Activated gamma-delta T cell treated with Interleukin-2 at 50 U/mL for 16 hours (primary cell): ENCODE measurements around the gene NCBP2L.
A peak's percentile ranks its signal among the peaks of the same experiment; 100 is the strongest.

Experiments used
- DNase-seq: peaks from one replicate; pipeline ENCODE4 v3.0.0-alpha.2; 2020

Gene NCBP2L

DNA sequence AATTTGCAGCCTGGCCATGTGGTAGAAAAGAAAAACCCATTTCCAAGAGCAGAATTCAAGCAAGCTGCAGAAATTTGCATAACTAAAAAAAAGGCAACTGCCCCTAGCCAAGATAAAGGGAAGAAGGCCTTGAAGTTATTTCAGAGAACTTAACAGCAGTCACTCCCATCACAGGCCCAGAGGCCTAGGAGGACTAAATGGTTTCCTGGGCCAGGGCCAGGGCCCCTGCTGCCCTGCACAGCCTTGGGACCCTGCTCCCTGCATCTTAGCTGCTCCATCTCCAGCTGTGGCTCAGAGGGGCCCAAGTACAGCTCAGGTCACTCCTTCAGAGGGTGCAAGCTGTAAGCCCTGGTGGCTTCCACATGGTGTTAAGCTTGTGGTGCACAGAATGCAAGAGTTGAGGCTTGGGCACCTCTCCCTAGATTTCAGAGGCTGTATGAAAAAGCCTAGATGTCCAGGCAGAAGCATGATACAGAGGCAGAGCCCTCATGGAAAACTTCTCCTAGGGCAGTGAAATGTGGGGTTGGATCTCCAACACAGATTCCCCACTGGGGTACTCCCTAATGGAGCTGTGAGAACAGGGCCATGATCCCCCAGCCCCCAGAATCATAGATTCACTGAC lies 41.5 kb downstream of the NCBP2L start:
- no peak for DNase-seq

DNA sequence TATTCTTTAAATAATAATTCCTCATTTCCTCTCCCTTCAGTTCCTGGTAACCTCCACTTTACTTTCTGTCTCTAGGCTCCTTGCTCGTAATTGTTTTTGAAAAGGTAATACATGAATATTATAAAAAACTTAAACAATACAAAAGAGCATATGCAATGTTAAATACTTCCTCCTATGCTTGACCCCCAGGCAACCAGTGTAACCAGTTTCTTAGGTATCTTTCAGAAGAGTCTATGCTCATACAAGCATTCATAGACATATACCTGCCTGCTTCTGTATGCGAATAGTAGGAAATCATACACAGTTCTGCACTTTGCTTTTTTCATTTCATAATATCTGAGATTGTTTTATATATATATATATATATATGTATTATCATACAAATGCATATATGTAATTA lies 45.5 kb downstream of the NCBP2L start:
- DNase-seq: no peak

DNA sequence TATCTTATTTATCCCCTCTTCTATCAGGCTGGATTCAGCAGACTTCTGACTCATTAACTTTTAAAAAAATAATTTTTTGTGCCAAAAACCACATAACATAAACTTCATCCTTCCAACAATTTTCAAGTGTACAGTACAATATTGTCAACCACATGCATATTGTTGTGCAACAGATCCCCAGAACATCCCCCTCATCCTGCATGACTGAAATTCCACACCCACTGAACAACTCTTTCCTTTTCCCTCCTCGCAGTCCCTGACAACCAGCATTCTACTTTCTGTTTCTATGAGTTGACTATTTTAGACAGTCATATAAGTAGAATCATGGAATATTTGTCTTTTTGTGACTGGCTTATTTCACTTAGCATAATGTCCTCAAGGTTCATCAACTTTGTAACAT lies 45.9 kb downstream of the NCBP2L start:
- no peak for DNase-seq

DNA sequence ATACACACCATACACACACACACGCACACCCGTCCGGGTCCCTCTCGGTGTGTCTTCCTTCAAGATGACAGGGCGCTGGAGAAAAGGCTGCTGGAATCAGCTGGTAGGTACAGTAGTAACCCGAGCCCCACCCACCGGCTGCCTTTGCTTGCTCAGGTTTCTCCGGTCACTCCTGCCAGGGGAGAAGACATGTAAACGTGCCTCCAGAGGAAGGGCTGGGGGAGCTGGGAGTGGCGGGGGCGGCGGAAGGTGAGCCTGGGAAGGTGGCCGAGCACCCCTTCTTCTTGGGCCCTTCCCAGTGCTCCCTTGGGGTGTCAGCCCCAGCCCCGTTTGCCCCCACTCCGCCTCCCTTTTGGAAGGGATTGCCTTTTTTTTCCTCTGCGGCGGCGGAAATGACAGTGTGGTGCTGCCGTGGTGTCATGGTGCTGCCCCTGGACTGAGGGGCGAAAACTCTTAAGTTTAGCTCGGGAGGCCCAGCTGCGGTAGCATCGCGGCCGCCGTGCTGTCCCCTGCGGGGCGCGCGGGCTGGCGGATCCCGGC lies 48.2 kb downstream of the NCBP2L start, which contains the start of gene MID2:
TSS of gene MID2 (plus strand) at position 169 of the 540 bp plus-strand sequence. CDS start 561 bp downstream, outside the sequence.
- DNase-seq: peak; percentile 31

DNA sequence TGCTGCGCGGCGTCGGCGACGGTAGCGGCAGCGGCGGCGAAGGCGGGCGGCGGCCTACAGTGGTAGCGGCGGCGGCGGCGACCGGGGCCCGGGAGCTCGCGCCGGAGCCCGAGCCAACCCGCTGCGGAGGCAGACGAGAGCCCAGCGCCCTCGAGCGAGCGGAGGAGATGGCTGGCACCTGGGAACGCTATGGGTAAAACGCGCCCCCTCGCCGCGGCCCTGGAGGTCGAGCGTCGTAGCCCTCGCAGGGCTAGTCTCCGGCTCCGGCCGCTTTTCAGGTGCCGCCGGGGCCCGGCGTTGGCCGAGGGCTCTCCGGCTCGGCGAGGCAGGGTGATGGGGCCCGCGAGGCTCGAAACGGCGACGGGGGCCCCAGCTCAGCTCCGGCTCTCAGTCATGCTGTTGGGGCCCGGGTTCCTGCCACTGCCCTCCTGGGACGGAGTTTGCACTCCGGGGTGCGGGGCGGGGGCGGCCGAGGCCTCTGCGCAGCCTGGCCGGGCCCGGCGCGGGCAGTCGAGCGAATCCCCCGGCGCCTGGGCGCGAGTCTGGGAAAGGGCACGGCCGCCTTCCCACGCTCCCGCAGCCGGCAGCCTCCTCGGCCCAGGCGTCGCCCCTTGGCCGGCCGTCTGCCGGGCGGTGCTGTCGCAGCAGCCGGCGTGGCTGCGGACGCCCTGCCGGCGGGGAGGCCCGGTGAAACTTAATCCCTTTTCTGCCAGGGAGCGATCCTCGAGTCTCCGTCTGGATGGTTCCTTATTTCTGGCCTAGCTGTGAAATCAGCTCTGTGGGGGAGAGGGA lies 48.9 kb downstream of the NCBP2L start:
- DNase-seq: peak; percentile 17

DNA sequence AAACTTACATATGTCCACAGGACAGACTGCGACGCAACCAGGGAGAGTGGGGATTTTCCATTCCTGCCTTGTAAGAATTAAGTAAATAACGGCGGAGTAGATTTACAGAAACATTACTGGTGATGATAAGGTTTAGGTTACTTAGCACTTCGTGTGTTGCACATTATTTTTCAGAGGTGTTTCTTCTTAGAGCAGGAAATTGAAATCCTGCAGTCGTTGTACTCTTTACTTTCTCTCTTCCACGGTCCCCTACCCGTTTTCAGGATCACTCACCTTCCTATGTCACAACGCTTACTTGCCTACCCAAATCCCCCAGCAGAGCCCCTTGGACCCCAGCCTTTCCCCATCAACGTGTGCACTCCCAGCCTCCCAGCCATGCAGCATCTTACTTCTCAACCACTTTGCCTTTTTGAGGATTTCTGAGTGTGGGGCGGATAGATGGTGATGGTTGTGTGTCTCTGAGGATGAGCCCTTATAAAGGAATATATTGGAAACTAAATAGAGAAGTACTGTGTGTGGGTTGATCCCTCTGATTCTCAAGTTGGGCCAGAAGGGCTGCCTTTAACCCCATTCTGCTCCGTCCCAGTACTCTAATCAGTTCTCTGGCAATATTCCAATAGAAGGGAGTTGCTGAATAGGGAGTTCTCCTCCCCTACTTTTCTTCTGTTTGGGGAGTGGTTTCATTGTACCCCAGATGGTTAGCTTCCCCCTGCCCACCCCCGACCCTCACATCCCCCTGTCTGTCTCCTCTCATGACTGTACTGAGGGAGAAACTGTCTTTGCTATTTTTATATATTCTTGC lies 49.7 kb downstream of the NCBP2L start:
- no peak for DNase-seq

DNA sequence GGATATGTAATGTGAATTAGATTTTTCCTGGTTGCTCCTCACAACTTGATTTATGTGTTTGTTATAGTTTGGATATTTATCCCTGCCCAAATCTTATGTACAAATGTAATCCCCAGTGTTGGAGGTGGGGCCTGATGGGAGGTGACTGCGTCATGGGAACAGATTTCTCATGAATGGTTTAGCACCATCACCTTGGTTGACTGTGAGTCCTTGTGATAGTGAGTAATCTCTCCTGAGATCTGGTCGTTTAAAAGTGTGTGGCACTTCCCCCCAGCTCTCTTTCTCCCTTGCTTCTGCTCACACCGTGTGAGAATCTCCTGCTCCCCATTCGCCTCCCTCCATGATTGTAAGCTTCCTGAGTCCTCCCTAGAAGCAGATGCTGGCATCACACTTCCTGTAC lies 50.3 kb downstream of the NCBP2L start:
- DNase-seq: no peak

DNA sequence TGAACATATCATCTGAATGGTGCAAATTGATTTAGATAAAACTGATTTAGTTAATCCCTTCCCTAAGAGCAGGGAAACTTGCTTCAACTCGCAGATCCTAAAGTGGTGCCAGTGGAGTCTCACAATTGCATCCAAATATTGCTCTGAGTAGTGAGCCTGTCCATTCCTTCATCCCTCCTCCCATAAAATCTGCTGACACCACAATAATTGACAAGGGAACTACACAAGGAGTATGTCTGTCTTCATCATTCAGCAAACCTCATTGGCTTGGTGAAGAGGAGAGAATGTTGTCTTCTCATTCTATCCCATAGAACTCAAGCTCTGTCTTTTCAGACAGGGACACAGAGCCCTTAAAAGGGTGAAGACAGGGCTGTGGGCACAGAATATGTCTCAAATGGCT lies 52.3 kb downstream of the NCBP2L start:
- no peak for DNase-seq

DNA sequence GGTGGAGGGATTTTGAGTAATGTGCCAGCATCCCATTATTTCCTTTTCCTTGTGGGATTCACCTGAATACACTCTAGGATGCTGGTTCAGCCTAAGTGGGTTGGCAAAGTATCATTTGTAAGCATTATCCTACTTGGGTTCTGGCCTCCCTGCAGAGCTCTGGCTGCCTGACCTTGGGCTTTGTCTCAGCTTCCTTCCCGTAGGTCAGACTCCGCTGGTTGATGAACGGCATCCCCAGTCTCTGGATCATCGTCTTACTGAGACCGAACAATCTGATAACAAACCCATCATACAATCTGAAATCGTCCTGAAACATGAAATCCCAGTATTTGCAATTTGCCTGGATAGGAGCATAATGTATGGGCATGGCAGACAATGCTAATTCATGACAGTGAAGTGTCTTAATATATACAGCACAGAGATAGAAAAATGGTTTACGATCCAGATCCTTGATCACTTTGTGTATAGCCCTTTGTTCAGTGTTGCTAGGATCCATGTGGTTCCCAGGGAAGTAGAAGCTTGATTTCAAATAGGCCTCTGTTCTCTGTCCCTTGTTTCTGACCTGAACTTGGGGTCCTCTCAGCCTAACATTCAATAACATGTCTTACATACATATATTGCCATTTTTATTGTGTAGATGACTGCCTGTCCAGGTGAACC lies 53.7 kb downstream of the NCBP2L start:
- no peak for DNase-seq

DNA sequence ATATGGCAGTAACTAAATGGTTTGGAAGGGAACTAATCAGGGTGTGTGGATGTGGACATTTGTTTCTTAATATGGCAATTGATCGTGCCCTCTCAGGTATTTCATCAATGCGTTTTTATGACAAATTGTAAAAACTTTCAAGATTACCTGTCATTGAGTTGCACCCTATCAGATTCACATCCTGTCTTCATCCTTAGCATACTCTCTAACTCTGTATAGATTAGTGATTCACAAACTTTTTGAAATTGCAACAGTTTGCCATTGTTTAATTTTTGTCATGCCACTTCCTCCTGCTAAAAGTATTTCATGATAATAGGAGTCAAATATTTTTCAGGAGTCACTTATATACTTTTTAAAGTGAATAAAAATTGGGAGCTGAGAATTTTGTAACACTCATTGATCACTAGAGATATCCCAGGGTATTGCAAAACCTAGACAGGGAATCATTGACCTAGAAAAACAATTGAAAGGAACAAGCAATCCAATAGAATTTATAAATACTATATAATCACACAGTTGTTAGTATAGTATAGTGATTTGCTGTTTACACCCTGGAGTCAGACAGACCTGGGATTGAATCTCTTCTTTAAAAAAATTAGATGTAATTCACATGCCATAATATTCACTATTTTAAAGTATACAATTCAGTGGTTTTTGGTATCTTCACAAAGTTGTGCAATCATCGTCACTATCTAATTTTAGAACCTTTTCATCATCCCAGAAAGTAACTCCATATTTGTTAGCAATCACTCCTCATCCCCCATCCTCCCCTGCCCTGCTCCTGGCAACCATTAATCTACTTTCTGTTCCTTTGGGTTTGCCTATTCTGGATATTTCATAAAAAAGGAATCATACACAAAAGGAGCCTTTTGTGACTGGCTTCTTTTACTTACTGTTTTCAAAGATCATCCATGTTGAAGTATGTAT lies 57.0 kb downstream of the NCBP2L start:
- no peak for DNase-seq

DNA sequence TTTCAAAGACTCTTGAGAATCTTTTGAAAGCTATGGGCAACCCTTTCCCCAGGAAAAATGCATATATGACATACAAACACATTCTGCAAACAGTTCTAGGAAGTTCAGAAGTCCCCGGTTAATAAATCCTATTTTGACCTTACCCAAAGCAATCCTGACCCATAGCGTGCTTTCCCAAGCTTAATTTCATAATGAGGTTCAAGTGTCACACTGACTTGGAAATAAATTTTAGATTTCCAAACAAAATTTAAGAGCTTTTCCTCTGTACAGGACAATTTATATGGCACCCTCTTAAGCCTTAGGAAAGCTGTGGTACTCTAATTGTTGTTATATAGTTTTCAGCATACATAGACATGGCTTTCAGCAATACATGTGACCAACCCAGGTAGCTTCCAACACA lies 59.4 kb downstream of the NCBP2L start:
- DNase-seq: no peak

DNA sequence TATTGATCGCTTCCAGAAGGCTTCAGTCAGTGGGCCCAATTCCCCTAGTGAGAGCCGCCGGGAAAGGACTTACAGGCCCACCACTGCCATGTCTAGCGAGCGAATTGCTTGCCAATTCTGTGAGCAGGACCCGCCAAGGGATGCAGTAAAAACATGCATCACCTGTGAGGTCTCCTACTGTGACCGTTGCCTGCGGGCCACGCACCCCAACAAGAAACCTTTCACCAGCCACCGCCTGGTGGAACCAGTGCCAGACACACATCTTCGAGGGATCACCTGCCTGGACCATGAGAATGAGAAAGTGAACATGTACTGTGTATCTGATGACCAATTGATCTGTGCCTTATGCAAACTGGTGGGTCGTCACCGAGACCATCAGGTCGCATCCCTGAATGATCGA lies 63.4 kb downstream of the NCBP2L start:
- no peak for DNase-seq

DNA sequence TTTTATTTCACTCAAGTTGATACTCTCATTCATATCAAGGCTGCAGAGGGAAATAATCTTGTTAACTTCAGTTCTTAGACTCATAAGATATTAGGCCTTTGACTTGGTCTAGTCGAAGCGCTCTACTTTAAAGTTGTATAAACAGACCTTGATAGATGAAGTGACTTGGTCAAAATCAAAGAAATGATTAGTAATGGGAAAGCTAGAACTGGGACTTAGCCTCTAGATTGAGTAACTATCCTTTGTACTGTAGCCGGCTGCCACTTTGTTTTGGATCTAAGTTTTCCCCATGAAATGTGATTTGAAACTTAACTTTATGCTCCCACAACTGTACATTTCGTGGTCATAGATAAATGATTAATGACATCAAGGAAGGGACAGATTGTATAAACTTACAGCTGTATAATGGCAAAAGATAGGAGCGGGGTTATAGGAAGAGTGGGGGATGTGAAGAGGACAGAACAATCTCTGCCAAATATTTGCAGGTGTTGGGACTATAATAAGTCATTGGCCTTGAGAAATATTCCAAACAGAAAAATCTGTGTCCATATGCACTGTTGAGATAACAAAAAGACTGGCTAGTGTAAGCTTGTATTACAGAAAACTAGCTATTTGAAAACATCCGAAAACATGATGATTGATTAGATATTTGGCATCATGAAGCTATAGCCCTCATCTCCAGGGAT lies 65.3 kb downstream of the NCBP2L start:
- DNase-seq: no peak
